Glomerular visceral epithelial cell (primary cell): ENCODE results near the gene RPA3.

Experiments used
- DNase-seq: peaks from one replicate; pipeline ENCODE4 v3.0.0-alpha.2; 2016; ENCODE audit errors: extremely low spot score

Gene RPA3

GRCh38 chr7:7718492-7718891 lies at the start of gene RPA3:
Gene RPA3, minus strand, starts transcription at chr7:7718607. Its CDS starts 78,189 bp downstream, at chr7:7640418.
- DNase-seq: no peak

- no peak for DNase-seq
These were observed 48.3 kb upstream of the RPA3 start for GRCh38 chr7:7766671-7767070.

- no peak for DNase-seq
These were observed 47.0 kb upstream of the RPA3 start for GRCh38 chr7:7765422-7765821.

GRCh38 chr7:7764520-7765396 lies 46.4 kb upstream of the RPA3 start:
- no peak for DNase-seq

- peak; percentile 15 for DNase-seq
These were observed 43.8 kb upstream of the RPA3 start for GRCh38 chr7:7761974-7762779.

- DNase-seq: peak; percentile 38
These were observed 43.0 kb upstream of the RPA3 start for GRCh38 chr7:7761340-7761973.

GRCh38 chr7:7757576-7757975 lies 39.2 kb upstream of the RPA3 start:
- DNase-seq: no peak

GRCh38 chr7:7756577-7756976 lies 38.2 kb upstream of the RPA3 start:
- DNase-seq: no peak

GRCh38 chr7:7751243-7752092 lies 33.1 kb upstream of the RPA3 start:
- no peak for DNase-seq

- no peak for DNase-seq
These were observed 32.3 kb upstream of the RPA3 start for GRCh38 chr7:7750571-7751242.

GRCh38 chr7:7746458-7746857 lies 28.1 kb upstream of the RPA3 start:
- no peak for DNase-seq

- no peak for DNase-seq
These were observed 27.6 kb upstream of the RPA3 start for GRCh38 chr7:7745966-7746365.

GRCh38 chr7:7745258-7745657 lies 26.9 kb upstream of the RPA3 start:
- no peak for DNase-seq

- DNase-seq: no peak
These were observed 23.8 kb upstream of the RPA3 start for GRCh38 chr7:7742223-7742622.

GRCh38 chr7:7740037-7740355 lies 21.6 kb upstream of the RPA3 start:
- DNase-seq: no peak

- DNase-seq: no peak
These were observed 21.0 kb upstream of the RPA3 start for GRCh38 chr7:7739204-7740036.

- DNase-seq: no peak
These were observed 20.2 kb upstream of the RPA3 start for GRCh38 chr7:7738622-7739021.

- no peak for DNase-seq
These were observed 19.8 kb upstream of the RPA3 start for GRCh38 chr7:7738177-7738576.

- DNase-seq: no peak
These were observed 19.3 kb upstream of the RPA3 start for GRCh38 chr7:7737674-7738073.

GRCh38 chr7:7736671-7737070 lies 18.3 kb upstream of the RPA3 start:
- DNase-seq: no peak
